OCI-LY7 (cell line): ENCODE measurements around the gene DPYSL5. TPM values are rescaled to one million over a fixed set of nuclear protein-coding genes. Genes with fewer than 3 reads are reported as not detected.

ENCODE experiments used
- BruUV-seq: library from RNA; stranded (reverse); fragments of 400-500 nt; replicated peaks from 2 replicates; lab custom pipeline; 2021; lab: Mats Ljungman, UMichigan
- CTCF ChIA-PET: fragments of 300-600 bp; sonication (Branson Sonifier 250); formaldehyde crosslinking; loops from one replicate; lab custom pipeline; 2022; ENCODE audit warnings: antibody characterized with exemption; ENCODE audit not compliant: unreplicated experiment; lab: Charles Lee
- POLR2A ChIA-PET: fragments of 300-600 bp; sonication (Branson Sonifier 250); formaldehyde crosslinking; loops from one replicate; lab custom pipeline; 2022; ENCODE audit warnings: antibody characterized with exemption; lab: Charles Lee
- DNase-seq: peaks from one replicate; pipeline ENCODE4 v3.0.0-alpha.2; 2015; ENCODE audit warnings: low spot score
- H2AFZ ChIP-seq: fragments of 200-600 bp; sonication (generic), shearing (Covaris generic); 2 replicates; pipeline ENCODE4 v1.6.1; 2014; ENCODE audit warnings: mild to moderate bottlenecking, antibody characterized with exemption, low read length, moderate library complexity
- H3K27ac ChIP-seq: fragments of 200-600 bp; sonication (generic); 2 replicates; pipeline ENCODE4 v1.5.1; 2014; ENCODE audit warnings: mixed run types, low read depth, mild to moderate bottlenecking, moderate library complexity, low read length, inconsistent platforms; ENCODE audit not compliant: poor library complexity, severe bottlenecking
- H3K36me3 ChIP-seq: fragments of 200-600 bp; sonication (generic); 2 replicates; pipeline ENCODE4 v1.6.1; 2014; ENCODE audit warnings: mild to moderate bottlenecking, antibody characterized with exemption, low read length, moderate library complexity, mixed read lengths; ENCODE audit not compliant: insufficient read depth
- H3K4me1 ChIP-seq: fragments of 200-600 bp; sonication (generic); 2 replicates; pipeline ENCODE4 v1.5.1; 2014; ENCODE audit warnings: mild to moderate bottlenecking, low read length; ENCODE audit not compliant: insufficient read depth, poor library complexity, severe bottlenecking
- H3K4me2 ChIP-seq: fragments of 200-600 bp; sonication (generic); 2 replicates; pipeline ENCODE4 v1.6.1; 2014; ENCODE audit warnings: mild to moderate bottlenecking, low read length
- H3K4me3 ChIP-seq: fragments of 200-600 bp; sonication (generic); 2 replicates; pipeline ENCODE4 v1.5.1; 2014; ENCODE audit warnings: mild to moderate bottlenecking, low read depth, low read length; ENCODE audit not compliant: poor library complexity, severe bottlenecking
- H3K79me2 ChIP-seq: fragments of 200-600 bp; sonication (generic); 2 replicates; pipeline ENCODE4 v1.6.1; 2016; ENCODE audit warnings: low read depth, mild to moderate bottlenecking, low read length, moderate library complexity, mixed read lengths; ENCODE audit not compliant: insufficient read depth
- H3K9me2 ChIP-seq: fragments of 200-600 bp; sonication (generic); 2 replicates; pipeline ENCODE4 v1.6.1; 2016; ENCODE audit warnings: mild to moderate bottlenecking, low read length, mixed read lengths; ENCODE audit not compliant: insufficient read depth
- H3K9me3 ChIP-seq: fragments of 200-600 bp; sonication (generic); 2 replicates; pipeline ENCODE4 v1.6.1; 2014; ENCODE audit warnings: mild to moderate bottlenecking, mixed run types, low read length, mixed read lengths
- H4K20me1 ChIP-seq: fragments of 200-600 bp; sonication (generic); 2 replicates; pipeline ENCODE4 v1.6.1; 2014; ENCODE audit warnings: mild to moderate bottlenecking, antibody characterized with exemption, low read length, moderate library complexity, mixed read lengths; ENCODE audit not compliant: insufficient read depth
- CTCF ChIP-seq: fragments of 200-600 bp; sonication (generic); conservative IDR thresholded peaks from 2 replicates; pipeline ENCODE4 v1.5.1; 2014; ENCODE audit warnings: mild to moderate bottlenecking, antibody characterized with exemption, low read length, moderate library complexity, mixed read lengths
- EZH2phosphoT487 ChIP-seq: fragments of 200-600 bp; sonication (generic); IDR thresholded peaks from 2 replicates; pipeline ENCODE4 v1.6.1; 2018; ENCODE audit warnings: low read depth, borderline replicate concordance, mild to moderate bottlenecking, mixed run types, antibody characterized with exemption, low read length, moderate library complexity, mixed read lengths
- intact Hi-C: fragments of 100-400 bp; cut with micrococcal nuclease; formaldehyde crosslinking; loops from one replicate; pipeline ENCODE4 v1.10.0; 2022; ENCODE audit not compliant: unreplicated experiment
- total RNA-seq, 2 experiments: library from RNA; depleted of rRNA in 1 of 2; stranded (reverse); fragments of >200 nt in 1 of 2; shearing (Covaris generic) in 1 of 2; gene quantifications; 2 replicates each; pipeline ENCODE4 v1.2.3, GENCODE V29; 2014 to 2022

DPYSL5 gene
- total RNA-seq, 2 experiments from 2014 or later: not detected

- Histone ChIP-seq H3K36me3 (no peaks in the 10 kb centered on the region), H3K4me3 (no peak overlapping the region), H2AFZ (no peak overlapping the region), H3K4me2 (no peak overlapping the region), H3K4me1 (no peaks in the 10 kb centered on the region), H3K79me2 (no peaks in the 10 kb centered on the region), H4K20me1 (no peaks in the 10 kb centered on the region), H3K27ac (no peak overlapping the region), H3K9me2 (no peaks in the 10 kb centered on the region), H3K9me3 (no peaks in the 10 kb centered on the region)
- CTCF ChIA-PET: no interaction called here
- no peak for DNase-seq
- TF ChIP-seq EZH2phosphoT487 (no peak), CTCF (no peak)
- intact Hi-C loops: no loop called here
- no TSS peak for BruUV-seq
- POLR2A ChIA-PET: interaction anchor here (0.6 to 0.8 kb wide), 2 partner anchors 14 to 56 kb away, joined by 3 to 4 read pairs; no protein-coding TSS in a partner anchor
Observed at GRCh38 chr2:26897807-26898479, 50.0 kb downstream of the DPYSL5 start.

DNA sequence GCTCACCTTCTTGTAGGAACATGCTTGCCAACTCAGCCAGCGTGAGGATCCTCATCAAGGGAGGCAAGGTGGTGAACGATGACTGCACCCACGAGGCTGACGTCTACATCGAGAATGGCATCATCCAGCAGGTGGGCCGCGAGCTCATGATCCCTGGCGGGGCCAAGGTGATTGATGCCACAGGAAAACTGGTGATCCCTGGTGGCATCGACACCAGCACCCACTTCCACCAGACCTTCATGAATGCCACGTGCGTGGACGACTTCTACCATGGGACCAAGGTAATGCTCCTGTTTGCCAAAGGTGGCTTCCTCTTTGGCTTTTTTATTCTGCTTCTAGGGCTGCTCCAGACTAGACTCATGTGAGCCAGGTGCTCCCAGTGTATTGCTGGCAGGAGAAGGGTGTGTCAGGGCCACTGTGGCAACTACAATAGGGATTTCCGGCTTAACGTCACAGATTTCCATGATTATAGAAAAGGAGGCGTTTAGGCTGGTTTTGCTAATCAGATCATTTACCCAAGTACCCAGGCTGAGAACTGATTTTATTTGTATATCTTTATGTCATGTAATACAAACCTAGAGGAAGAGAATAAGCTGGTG, 50.6 kb downstream of the DPYSL5 start:
- CTCF ChIA-PET: no interaction called here
- H3K27ac ChIP-seq: no peak overlapping the region

More for the DNA sequence above, 50.6 kb downstream of the DPYSL5 start:
- H3K9me2 ChIP-seq: no peaks in the 10 kb centered on the region
- H3K4me2 ChIP-seq: no peak overlapping the region
- H3K4me1 ChIP-seq: no peaks in the 10 kb centered on the region
- intact Hi-C loops: no loop called here
- POLR2A ChIA-PET: interaction anchor here (0.6 to 1.3 kb wide), 4 partner anchors 15 to 172 kb away, joined by 3 read pairs; no protein-coding TSS in a partner anchor
- H3K79me2 ChIP-seq: no peaks in the 10 kb centered on the region
- H3K9me3 ChIP-seq: no peaks in the 10 kb centered on the region
- H3K4me3 ChIP-seq: no peak overlapping the region
- H2AFZ ChIP-seq: no peak overlapping the region
- TF ChIP-seq EZH2phosphoT487 (no peak), CTCF (no peak)
- no peak for DNase-seq
- H4K20me1 ChIP-seq: no peaks in the 10 kb centered on the region
- H3K36me3 ChIP-seq: no peaks in the 10 kb centered on the region
- no TSS peak for BruUV-seq
